GM19397 (cell line): ENCODE measurements around the gene SAMD4A.
"Not testable (repeated sequence)": the region's sequence is repeated elsewhere in the genome, so short reads cannot be mapped to it uniquely, and the experiment has no call there.

Source experiments
- ATAC-seq: cut with Tn5 transposase; IDR thresholded peaks from one replicate; pipeline ENCODE4 v1.9.1; 2021; ENCODE audit warnings: mild to moderate bottlenecking, moderate library complexity; ENCODE audit not compliant: unreplicated experiment

Gene SAMD4A

DNA sequence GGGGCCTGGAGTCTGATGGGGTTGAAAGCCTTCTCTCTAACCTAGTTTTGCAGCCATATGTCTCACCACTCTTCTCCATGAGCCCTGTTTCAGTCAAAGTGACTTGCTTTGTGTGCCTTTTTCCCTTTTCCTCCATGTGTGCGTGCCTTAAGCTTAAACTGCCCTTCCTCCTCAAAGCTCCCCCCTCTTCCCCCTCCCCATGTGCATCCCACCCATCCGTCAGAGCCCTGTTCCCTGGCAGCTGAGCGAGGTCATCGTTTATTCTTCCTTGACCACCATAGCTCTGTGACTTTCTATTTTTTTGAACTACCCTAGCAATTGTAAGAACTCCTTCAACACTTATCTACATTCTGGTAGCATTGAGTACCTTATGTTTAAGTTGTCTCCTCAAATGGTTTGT is 24.9 kb downstream of the SAMD4A start:
- ATAC-seq = no peak

DNA sequence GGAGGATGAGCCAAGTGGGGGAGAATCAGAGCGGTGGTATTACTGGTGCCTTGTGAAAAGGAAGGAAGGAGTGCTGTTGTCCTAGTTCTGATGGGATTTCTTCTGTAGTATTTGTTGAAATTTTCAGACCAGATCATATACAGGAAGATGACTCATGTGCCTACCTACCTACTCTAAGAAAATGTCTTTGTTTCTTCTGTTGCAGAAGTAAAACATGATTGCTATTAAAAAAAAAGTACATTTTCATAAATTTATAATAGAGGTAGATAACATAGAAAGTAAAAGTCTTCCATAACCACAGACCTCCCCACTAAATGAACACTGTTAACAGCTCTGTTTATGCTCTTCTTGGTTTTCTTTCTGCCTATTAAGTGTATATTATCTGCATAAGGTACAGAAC is 26.9 kb downstream of the SAMD4A start:
- ATAC-seq = no peak

DNA sequence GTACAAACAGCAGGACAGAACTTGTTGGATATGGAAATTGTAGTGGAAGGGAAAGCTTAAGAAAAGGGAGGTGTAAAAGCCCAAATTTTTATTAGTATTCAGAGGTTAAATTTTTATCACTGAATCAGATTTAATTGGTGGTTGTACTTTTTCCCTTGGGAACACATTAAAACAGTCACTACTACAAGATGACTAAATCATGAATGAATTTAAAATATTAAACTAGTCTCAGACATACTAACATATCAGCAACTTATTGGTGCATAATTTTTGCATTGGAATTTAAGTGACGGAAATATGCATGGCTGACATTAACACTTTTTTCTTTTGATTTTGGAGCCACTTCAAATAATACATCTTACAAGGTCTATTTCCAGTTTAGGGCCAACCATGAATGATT is 27.6 kb downstream of the SAMD4A start:
- ATAC-seq = no peak

DNA sequence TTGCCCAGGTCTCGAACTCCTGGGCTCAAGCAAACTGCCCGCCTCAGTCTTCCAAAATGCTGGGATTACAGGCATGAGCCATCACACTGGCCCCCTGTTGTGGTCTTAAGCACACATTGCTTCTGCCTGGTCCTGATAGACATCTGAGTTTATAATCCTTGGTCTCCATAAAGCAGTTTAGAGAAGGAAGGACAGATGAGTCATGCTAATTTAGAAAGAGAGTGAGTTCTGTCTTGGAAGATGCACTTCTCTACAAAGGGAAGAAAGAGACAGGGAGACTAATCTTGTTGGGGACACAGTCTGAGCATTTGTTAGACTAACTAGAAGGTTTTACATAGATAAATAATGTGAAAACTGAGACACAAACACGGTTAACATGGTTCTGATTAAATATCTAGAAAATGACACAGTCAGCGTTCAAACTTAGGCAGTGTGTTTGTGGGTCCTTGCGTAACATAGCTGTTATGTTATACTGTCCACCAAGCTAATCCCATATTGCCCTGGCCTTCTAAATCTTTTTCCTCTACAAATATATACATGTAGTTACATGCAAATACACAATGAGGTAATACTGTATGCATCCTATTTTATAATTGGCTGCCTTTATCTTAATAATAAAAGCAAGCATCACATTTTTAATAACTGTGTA is 31.0 kb downstream of the SAMD4A start:
- no peak for ATAC-seq

DNA sequence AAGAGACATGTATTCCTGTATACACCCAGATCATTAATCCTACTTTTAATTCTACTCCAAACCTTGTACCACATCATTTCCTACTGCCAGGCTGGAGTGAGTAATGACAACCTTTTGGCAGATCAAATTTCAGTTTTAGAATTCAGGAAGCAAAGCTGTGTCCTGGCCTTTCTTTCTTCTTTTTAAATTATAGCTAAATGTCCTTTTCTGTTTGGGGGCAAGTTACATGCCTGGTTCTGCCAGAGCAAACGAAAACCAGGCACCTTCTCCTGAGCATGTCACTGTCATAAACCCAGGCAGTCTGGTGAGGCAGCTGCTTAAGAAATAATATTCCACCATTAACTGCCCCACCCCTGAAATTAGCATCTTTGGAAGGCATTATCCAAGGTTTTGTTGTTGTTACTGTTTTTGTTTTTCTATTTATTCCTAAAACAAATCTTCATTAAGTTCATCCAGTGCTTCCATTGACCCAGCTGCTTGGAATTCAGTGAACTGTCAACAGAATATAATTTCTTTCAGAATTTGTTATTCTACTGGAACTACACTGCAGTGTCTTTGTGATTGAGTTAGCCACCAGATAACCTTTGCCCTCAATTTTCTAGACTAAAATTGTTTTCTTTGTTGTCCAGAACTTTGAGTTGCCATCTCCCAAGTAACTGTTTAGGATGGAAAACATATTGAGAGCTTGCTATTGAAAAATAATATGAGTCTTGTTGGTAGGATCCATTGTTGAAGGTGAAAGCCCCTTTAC is 33.2 kb downstream of the SAMD4A start:
- ATAC-seq = no peak

DNA sequence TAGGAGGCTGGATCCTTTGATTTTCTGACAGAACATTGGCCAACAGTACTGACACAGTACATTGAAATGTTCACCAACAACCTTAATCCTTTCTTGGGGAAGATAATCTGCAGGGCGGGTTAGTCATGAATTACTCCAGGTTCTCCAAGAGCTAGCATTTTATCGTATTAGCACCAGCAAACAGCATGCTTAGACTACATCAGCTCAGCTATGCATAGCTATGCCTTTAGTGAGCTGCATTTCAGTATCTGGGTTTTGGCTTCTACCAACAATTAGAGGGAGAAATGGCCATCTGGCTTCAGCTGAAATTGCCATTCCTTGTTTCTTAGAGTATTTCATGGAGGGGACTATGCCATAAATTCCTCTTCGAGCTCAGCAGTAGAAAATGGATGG is 33.8 kb downstream of the SAMD4A start:
- no peak for ATAC-seq

DNA sequence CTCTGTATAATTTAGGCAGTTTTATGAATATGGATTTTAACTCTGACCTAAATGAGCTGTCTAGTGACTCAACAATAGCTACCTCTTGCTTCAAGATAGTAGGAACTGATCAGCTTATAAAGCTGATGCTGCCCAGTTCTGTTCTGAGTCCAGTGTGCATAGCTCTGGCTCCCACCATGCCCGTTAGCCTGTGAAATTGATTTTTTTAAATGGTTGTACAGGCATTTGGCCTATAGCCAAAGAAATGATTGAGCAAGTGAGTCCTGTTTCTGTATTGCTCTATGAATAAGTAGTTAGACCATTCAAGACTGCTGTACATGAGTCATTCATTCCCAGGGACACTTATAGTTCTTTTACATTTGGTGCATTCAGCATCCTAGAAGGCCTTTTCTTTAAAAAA is 36.4 kb downstream of the SAMD4A start:
- no peak for ATAC-seq

DNA sequence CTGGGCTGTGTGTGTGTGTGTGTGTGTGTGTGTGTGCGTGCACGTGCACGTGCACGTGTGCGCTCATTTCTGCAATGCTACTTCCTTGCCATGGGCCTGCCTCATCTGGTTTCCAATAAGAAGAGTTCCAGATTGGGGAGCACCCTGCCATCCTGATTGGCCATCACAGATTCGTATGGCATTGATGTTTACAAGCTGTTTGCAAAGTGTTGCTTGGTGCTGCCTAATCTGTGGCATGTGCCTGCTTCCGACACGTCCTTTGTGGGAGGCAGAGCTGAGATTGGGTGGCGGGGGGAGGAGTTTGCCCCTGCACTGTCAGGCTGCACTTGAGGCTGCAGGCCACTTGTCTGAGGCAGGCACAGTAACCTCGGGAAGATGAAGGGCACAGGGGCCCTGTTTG is 39.2 kb downstream of the SAMD4A start:
- no peak for ATAC-seq

DNA sequence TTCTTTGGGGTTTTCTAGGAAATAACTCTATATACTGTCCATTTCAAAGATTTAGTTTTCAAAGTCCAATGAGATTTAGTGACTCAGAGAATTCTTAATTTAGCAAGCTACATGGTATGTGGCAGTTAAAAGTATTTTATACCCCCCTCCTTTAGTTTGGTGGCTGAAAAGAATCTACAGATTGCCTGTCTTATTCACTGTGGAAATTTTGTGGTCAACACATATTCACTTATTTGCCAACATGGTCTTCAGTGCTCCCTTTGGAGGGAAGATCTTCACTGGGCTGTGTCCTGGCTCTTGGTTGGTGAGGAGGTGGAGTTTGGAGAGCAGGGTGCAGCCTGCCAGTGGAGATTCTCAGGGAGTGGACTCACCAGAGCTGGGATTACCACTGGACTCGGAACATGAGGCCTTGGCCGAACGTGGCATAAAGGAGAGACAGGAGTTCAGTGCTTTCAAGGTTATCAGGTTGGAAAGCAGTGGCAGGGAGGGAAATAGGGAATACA is 39.8 kb downstream of the SAMD4A start:
- no peak for ATAC-seq

DNA sequence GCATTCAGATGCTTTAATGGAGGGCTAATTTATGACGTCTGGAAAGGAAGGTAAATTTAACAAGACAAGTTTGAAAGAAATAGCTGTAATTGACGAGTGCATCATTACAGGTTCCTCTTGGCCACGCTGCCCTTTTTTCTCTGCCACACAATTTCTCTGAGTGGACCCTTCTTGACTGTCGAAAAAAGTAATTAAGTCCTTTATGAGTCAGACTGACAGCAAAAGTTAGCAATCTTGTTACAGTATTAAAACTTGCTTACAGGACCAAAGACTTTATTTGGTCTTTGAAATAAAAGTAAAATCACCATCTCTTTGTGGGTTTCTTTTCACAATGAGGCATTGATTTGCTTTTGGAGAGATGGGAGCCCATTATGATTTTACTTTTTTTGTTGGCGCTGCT is 42.6 kb downstream of the SAMD4A start:
- ATAC-seq = no peak

DNA sequence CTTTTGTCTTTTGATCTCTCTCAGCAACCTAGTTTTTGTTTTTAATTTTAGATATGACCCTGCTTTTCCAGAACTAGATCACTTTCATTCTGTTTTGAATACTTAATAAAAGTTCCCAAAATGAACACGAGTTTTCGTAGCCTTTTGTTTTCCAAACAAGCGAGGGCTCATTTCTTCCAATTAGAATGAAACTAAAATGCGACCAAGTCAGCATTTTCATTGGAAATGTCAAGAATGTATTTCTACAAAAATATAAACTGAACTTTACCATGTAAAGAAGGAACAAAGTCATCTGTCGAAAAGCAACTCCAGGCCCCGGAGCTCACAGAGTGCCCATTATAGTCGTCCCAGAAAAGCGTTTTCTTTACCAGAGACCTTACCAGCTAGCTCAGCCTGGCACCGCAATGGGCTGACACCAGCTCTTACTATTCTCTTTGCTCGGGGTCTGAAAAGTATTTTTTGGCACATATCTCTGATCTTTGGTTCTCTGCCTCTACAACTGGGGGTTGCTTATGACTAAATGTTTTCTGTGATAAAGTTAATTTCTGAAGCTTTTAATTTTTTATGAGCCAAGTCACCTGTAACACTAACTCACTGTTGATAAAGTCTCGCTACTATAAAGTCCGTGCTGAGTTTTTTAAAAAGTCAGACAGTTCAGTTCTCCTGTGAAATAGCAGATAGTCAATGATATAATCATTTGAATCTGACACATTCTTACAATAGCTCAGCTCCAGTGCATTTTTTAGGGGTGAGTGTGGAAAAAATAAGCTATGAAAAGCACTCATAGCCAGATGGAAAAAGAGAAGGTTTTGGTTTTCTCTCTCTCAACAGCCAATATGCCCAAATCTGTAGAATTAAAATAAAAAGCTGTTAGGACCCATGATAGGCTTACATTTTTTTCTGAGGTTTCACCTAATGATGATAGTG is 43.4 kb downstream of the SAMD4A start:
- no peak for ATAC-seq

DNA sequence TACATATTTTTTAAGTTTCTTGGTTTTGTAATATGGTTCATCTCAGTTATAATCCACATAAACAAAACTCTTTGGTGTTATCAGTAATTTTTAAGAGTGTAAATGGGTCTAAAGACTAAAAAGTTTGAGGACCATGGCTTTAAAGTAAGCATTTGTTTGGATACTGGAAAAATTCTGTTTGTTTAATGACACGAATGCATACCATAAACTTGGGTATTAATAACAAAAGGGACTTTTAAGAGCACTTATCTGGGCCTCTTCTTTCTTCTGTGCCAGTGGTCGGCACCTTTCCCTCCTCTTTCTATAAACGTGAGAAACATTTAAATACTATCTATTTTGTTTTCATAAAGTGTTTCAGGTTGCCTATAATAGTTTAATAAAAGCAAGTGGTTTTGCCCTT is 47.4 kb downstream of the SAMD4A start:
- no peak for ATAC-seq

DNA sequence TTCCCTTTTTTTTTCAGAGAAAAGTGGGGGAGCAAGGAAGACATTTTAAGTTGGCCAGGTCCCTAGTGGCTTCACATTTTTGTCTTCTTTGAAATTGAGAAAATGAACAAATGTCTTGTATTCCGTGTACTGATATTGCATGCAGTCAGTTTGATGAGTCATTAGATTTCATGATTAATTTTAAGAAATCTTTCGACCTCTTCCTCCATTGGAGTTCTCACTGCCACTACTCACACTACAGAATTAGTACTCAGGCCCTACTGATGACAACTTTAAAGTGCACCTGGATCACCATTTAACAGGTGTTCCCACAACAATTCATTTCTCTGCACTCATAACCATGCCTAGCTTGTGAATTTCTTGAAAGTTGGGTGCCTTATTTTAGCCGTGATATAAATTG is 50.5 kb downstream of the SAMD4A start:
- no peak for ATAC-seq

DNA sequence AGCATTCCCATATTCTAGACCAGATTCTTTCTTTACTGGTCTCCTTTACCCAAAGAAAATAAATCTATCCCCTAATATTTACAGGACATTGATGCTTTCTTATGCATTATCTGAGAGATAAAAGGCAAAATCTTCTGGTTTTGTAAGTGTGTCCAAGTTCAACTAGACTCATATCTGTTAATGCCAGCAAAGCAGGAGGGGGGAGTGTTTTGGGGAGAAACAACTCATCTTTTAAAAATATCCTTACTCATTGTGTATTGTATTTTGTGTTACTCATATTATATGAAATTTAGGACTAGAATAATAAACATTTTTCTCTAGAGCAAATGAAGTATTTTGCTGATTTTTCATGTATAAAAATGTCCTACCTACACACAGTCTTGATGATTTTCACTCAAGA is 54.8 kb downstream of the SAMD4A start:
- ATAC-seq = no peak

DNA sequence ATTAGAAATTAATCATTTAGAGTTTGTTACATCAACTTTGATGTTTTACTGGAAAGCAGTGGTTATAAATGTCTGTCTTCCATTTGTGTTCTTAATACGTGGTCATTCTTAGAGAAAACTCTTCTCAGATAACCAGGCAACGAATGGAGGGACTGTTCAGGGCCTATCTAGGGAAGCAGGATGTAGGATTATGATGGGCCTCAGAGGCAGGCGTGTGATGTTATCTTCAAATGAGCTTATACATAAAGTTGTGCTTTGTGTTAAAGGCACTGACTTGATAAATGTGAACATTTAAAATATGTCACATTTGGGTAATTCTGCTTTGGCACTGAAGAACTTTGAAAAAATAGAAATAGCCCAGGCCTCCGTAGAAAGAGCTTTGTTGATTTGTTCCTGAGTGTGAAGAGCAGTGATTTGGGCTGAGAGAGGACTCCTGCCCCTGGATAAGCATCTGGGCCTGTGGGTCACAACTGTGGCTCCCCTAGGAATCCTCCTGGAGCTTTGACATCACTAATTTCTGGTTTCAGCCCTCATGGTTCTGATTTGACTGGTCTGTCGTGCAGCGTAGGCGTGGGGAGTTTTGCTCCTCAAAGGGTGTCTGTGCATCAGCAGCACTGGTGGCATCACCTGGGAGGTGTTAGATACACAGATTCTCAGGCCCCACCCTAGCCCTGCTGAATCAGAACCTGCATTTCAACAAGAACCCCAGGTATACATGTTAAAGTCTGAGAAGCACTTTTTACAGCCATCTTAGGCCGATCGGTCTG is 55.4 kb downstream of the SAMD4A start:
- no peak for ATAC-seq

DNA sequence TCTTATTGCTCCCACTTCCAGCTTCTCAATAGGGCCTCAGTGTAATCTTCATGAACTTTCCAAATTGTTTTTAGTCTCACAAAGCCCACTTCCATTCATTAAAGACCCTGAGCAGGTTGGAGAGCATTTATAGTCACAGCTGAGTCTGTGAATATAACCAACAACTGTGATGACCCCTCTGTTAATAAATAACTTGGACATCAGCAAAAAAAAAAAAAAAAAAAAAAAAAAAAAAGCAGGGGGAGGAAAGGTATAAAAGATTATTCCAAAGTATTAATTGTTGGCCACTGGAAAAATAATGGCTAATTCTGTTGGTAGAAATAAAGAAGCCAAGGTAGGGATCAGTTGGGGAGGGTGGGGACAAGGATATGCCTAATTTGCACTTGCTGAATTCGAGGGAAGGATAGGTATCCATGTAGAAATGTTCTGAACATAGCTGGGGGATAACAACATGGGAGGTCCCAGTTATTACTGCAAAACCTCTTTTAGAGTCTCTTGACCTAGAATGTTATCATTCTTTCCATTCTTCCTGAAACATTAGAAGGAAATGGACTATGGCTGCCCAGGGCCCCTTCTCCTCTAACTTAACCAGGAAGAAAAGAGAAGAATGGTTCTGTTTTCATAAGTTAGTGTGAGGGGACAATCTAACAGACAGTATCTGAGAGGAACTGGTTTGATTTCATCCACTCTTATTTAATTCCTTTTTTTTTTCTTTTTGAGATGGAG is 56.5 kb downstream of the SAMD4A start:
- ATAC-seq = no peak

DNA sequence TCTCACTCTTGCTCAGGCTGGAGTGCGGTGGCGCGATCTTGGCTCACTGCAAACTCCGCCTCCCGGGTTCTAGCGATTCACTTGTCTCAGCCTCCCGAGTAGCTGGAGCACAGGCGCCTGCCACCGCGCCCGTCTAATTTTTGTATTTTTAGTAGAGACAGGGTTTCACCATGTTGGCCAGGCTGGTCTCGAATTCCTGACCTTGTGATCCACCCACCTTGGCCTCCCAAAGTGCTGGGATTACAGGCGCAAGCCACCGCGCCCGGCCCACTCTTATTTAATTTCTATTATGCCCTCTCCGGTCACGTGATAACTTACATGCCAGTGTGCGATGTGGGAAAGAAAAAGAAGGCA is 57.1 kb downstream of the SAMD4A start:
- not testable (repeated sequence) for ATAC-seq

DNA sequence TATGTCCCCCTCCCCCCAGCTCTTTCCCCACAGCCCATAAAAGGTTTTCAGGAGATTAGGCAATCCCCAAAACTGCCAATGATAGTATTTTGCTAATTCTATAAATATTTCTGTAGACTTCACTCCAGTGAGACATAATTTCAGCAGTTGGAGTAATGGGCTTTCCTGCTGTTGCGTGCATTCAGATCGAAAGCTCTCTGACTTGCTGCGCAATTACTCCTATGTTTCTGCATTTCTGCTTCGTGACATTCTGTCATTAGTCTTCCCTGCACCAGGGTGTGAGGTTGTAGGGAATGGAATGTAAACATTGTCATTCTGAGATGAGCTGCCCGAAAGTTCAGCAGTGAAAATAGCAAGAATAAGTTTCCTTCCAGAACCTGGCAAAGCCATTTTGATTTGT is 58.2 kb downstream of the SAMD4A start:
- ATAC-seq = no peak

DNA sequence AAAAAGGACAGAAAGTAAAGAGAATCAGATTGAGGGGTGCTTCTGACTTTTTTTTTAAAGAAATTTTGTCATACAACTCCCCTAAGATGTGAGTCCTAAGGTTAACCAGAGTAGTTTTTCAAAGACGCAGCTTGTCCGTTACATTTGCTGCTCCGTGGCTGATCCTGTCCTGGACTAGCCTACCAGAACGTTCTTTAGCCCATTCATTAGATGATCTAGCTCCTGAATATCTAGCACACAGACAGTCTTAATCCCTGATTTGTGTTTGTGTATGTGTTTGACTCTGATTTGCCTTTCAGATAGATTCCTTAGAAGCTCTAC is 60.3 kb downstream of the SAMD4A start:
- peak; percentile 10 for ATAC-seq
